ENCODE measurements around the gene LHPP.

The LHPP gene

GRCh38 chr10:124512600-124512999 lies 51.0 kb downstream of the LHPP start:
- Histone ChIP-seq H3K27ac (ENCODE audit: low read length, poor library complexity, severe bottlenecking) (no peak overlapping the region), H3K4ac (ENCODE audit: low read depth in 1 of 2, low read length in 2 of 2) (no peak overlapping the region), H2BK120ac (ENCODE audit: low read depth, low read length) (no peak overlapping the region), H3K4me2 (ENCODE audit: low read length, poor library complexity, severe bottlenecking) (no peak overlapping the region), H3K79me1 (replicated peaks; ENCODE audit: low read length, poor library complexity, severe bottlenecking) (no peaks in the 10 kb centered on the region), H2AK5ac (ENCODE audit: low read length, severe bottlenecking) (no peak overlapping the region), H3K23ac (ENCODE audit: low read length in 2 of 2) (no peak overlapping the region), H2AFZ (ENCODE audit: low read depth, low read length) (no peak overlapping the region), H4K91ac (ENCODE audit: low read length) (no peak overlapping the region), H3K18ac (ENCODE audit: low read depth in 1 of 2, low read length in 2 of 2) (no peak overlapping the region), H2BK12ac (ENCODE audit: low read length in 2 of 2) (no peak overlapping the region), H2BK5ac (ENCODE audit: low read depth, low read length, poor library complexity, severe bottlenecking) (no peak overlapping the region), H3K36me3 (ENCODE audit: control insufficient read depth in 1 of 2, insufficient read depth in 2 of 2, low read depth in 1 of 2, low read length in 2 of 2) (peaks cover 0 to 3% of the 10 kb centered on the region in 2 experiments), H3K9me3 (ENCODE audit: control insufficient read depth, low read length) (no peaks in the 10 kb centered on the region), H3K9ac (ENCODE audit: low read length) (no peak overlapping the region), H3K4me1 (ENCODE audit: control insufficient read depth, insufficient read depth, low read depth, low read length) (no peaks in the 10 kb centered on the region), H3K27me3 (ENCODE audit: control insufficient read depth in 1 of 2, insufficient read depth in 1 of 2, low read length in 2 of 2) (peaks cover 0 to 3% of the 10 kb centered on the region in 2 experiments), H2BK15ac (ENCODE audit: low read depth, poor library complexity, severe bottlenecking) (no peak overlapping the region), H4K8ac (ENCODE audit: low read length) (no peak overlapping the region), H3K14ac (ENCODE audit: low read length in 2 of 2) (no peak overlapping the region), H3K4me3 (ENCODE audit: insufficient read depth in 1 of 2, low read depth in 1 of 2, low read length in 2 of 2) (no peak overlapping the region)
- WGBS = 95% methylated on average over 6 of the region's 8 CpGs
- DNase-seq = no peak

- no peak overlapping the region for H4K8ac ChIP-seq (ENCODE audit: low read length)
- no peak overlapping the region for H3K27ac ChIP-seq (ENCODE audit: low read length, poor library complexity, severe bottlenecking)
- DNase-seq = no peak
- H3K36me3 ChIP-seq (ENCODE audit: control insufficient read depth in 1 of 2, insufficient read depth in 2 of 2, low read depth in 1 of 2, low read length in 2 of 2) = peaks cover 0 to 3% of the 10 kb centered on the region in 2 experiments
- H3K79me1 ChIP-seq (replicated peaks; ENCODE audit: low read length, poor library complexity, severe bottlenecking) = no peaks in the 10 kb centered on the region
- no peak overlapping the region for H2AK5ac ChIP-seq (ENCODE audit: low read length, severe bottlenecking)
- no peak overlapping the region for H2BK15ac ChIP-seq (ENCODE audit: low read depth, poor library complexity, severe bottlenecking)
- no peak overlapping the region for H2AFZ ChIP-seq (ENCODE audit: low read depth, low read length)
- peaks cover 0 to 3% of the 10 kb centered on the region in 2 experiments for H3K27me3 ChIP-seq (ENCODE audit: control insufficient read depth in 1 of 2, insufficient read depth in 1 of 2, low read length in 2 of 2)
- 88% methylated on average over 13 of the region's 13 CpGs for WGBS
- no peak overlapping the region for H3K9ac ChIP-seq (ENCODE audit: low read length)
- no peak overlapping the region for H3K4me2 ChIP-seq (ENCODE audit: low read length, poor library complexity, severe bottlenecking)
- no peak overlapping the region for H4K91ac ChIP-seq (ENCODE audit: low read length)
- H3K18ac ChIP-seq (ENCODE audit: low read depth in 1 of 2, low read length in 2 of 2) = no peak overlapping the region
- H3K4me3 ChIP-seq (ENCODE audit: insufficient read depth in 1 of 2, low read depth in 1 of 2, low read length in 2 of 2) = no peak overlapping the region
- H3K4me1 ChIP-seq (ENCODE audit: control insufficient read depth, insufficient read depth, low read depth, low read length) = no peaks in the 10 kb centered on the region
- H3K9me3 ChIP-seq (ENCODE audit: control insufficient read depth, low read length) = no peaks in the 10 kb centered on the region
- H3K4ac ChIP-seq (ENCODE audit: low read depth in 1 of 2, low read length in 2 of 2) = no peak overlapping the region
- H3K14ac ChIP-seq (ENCODE audit: low read length in 2 of 2) = no peak overlapping the region
- no peak overlapping the region for H2BK12ac ChIP-seq (ENCODE audit: low read length in 2 of 2)
- H3K23ac ChIP-seq (ENCODE audit: low read length in 2 of 2) = no peak overlapping the region
- H2BK5ac ChIP-seq (ENCODE audit: low read depth, low read length, poor library complexity, severe bottlenecking) = no peak overlapping the region
- H2BK120ac ChIP-seq (ENCODE audit: low read depth, low read length) = no peak overlapping the region
Measured at GRCh38 chr10:124515244-124515970, 53.8 kb downstream of the LHPP start.

GRCh38 chr10:124516181-124516580 lies 54.6 kb downstream of the LHPP start:
- Histone ChIP-seq H4K91ac (ENCODE audit: low read length) (no peak overlapping the region), H3K4me3 (ENCODE audit: insufficient read depth in 1 of 2, low read depth in 1 of 2, low read length in 2 of 2) (no peak overlapping the region), H2BK120ac (ENCODE audit: low read depth, low read length) (no peak overlapping the region), H3K27me3 (ENCODE audit: control insufficient read depth in 1 of 2, insufficient read depth in 1 of 2, low read length in 2 of 2) (peaks cover 0 to 3% of the 10 kb centered on the region in 2 experiments), H3K4me1 (ENCODE audit: control insufficient read depth, insufficient read depth, low read depth, low read length) (peaks cover under 1% of the 10 kb centered on the region), H4K8ac (ENCODE audit: low read length) (no peak overlapping the region), H2AFZ (ENCODE audit: low read depth, low read length) (no peak overlapping the region), H2AK5ac (ENCODE audit: low read length, severe bottlenecking) (no peak overlapping the region), H2BK12ac (ENCODE audit: low read length in 2 of 2) (no peak overlapping the region), H3K9ac (ENCODE audit: low read length) (no peak overlapping the region), H3K4me2 (ENCODE audit: low read length, poor library complexity, severe bottlenecking) (no peak overlapping the region), H3K18ac (ENCODE audit: low read depth in 1 of 2, low read length in 2 of 2) (no peak overlapping the region), H3K9me3 (ENCODE audit: control insufficient read depth, low read length) (no peaks in the 10 kb centered on the region), H2BK15ac (ENCODE audit: low read depth, poor library complexity, severe bottlenecking) (no peak overlapping the region), H3K79me1 (replicated peaks; ENCODE audit: low read length, poor library complexity, severe bottlenecking) (no peaks in the 10 kb centered on the region), H3K36me3 (ENCODE audit: control insufficient read depth in 1 of 2, insufficient read depth in 2 of 2, low read depth in 1 of 2, low read length in 2 of 2) (no peaks in the 10 kb centered on the region), H3K23ac (ENCODE audit: low read length in 2 of 2) (no peak overlapping the region), H2BK5ac (ENCODE audit: low read depth, low read length, poor library complexity, severe bottlenecking) (no peak overlapping the region), H3K14ac (ENCODE audit: low read length in 2 of 2) (no peak overlapping the region), H3K27ac (ENCODE audit: low read length, poor library complexity, severe bottlenecking) (no peak overlapping the region), H3K4ac (ENCODE audit: low read depth in 1 of 2, low read length in 2 of 2) (no peak overlapping the region)
- DNase-seq = no peak
- 90% methylated on average over 9 of the region's 9 CpGs for WGBS

GRCh38 chr10:124516746-124517397 lies 55.2 kb downstream of the LHPP start:
- Histone ChIP-seq H3K9me3 (ENCODE audit: control insufficient read depth, low read length) (no peaks in the 10 kb centered on the region), H3K4ac (ENCODE audit: low read depth in 1 of 2, low read length in 2 of 2) (no peak overlapping the region), H3K4me3 (ENCODE audit: insufficient read depth in 1 of 2, low read depth in 1 of 2, low read length in 2 of 2) (no peak overlapping the region), H2BK15ac (ENCODE audit: low read depth, poor library complexity, severe bottlenecking) (no peak overlapping the region), H2BK12ac (ENCODE audit: low read length in 2 of 2) (no peak overlapping the region), H4K8ac (ENCODE audit: low read length) (no peak overlapping the region), H3K27ac (ENCODE audit: low read length, poor library complexity, severe bottlenecking) (no peak overlapping the region), H3K36me3 (ENCODE audit: control insufficient read depth in 1 of 2, insufficient read depth in 2 of 2, low read depth in 1 of 2, low read length in 2 of 2) (no peaks in the 10 kb centered on the region), H3K23ac (ENCODE audit: low read length in 2 of 2) (no peak overlapping the region), H3K79me1 (replicated peaks; ENCODE audit: low read length, poor library complexity, severe bottlenecking) (no peaks in the 10 kb centered on the region), H3K4me1 (ENCODE audit: control insufficient read depth, insufficient read depth, low read depth, low read length) (peaks cover 2% of the 10 kb centered on the region), H2BK5ac (ENCODE audit: low read depth, low read length, poor library complexity, severe bottlenecking) (no peak overlapping the region), H2AFZ (ENCODE audit: low read depth, low read length) (no peak overlapping the region), H3K4me2 (ENCODE audit: low read length, poor library complexity, severe bottlenecking) (no peak overlapping the region), H3K14ac (ENCODE audit: low read length in 2 of 2) (no peak overlapping the region), H3K9ac (ENCODE audit: low read length) (no peak overlapping the region), H4K91ac (ENCODE audit: low read length) (no peak overlapping the region), H2BK120ac (ENCODE audit: low read depth, low read length) (no peak overlapping the region), H3K27me3 (ENCODE audit: control insufficient read depth in 1 of 2, insufficient read depth in 1 of 2, low read length in 2 of 2) (peaks cover 0 to 3% of the 10 kb centered on the region in 2 experiments), H2AK5ac (ENCODE audit: low read length, severe bottlenecking) (no peak overlapping the region), H3K18ac (ENCODE audit: low read depth in 1 of 2, low read length in 2 of 2) (no peak overlapping the region)
- no peak for DNase-seq
- 91% methylated on average over 18 of the region's 21 CpGs for WGBS
